ENCODE data around the gene EOLA1. TPM values are rescaled to one million over a fixed set of nuclear protein-coding genes. Genes with fewer than 3 reads are reported as not detected.
"Not testable (repeated sequence)": the region's sequence is repeated elsewhere in the genome, so short reads cannot be mapped to it uniquely, and the experiment has no call there.

The EOLA1 gene
- total RNA-seq, 1 donor from 2014 or later, result 20.7 TPM

DNA sequence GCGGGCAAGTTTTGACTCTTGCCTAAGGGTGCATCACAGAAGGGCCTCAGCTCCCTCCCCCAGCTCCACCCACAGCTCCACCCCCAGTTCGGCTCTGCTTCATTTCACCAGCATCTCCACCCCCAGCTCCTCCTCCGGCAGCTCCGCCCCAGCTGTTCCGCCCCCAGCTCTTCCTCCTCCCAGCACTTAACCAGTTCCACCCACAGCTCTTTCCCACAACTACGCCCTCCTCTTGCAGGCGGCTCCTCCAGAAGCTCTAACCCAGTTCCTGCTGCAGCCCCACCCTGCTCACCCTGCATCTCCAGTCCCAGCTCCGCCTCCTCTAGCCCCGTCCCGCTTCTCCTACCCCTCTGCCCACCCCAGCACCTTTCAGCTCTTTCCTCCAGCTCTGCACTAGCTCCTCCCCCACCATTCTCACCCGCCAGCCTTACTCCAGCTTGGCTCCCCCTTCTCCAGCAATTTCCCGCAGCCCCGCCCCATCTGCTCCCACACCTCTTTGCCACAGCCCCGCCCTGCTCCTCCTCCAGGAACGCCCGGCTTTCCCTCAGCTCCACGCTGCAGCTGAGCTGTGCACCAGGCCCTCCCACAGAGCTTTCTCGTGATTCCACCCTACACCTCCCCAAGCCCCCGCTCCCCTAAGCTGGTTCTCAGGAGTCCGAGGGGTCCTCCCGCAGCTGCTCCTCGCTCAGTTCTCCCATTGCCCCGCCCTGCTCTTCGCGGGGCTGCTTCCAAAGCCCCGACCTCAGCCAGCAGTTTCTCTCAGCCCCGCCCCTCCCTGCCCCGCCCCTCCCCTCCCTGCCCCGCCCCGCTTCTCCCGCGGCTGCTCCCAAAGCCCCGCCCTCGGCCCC lies 1.3 kb upstream of the EOLA1 start:
- Mint-ChIP-seq H3K4me1 (ENCODE audit: unreplicated experiment) (no peaks in the 10 kb centered on the region), H3K27me3 (no peaks in the 10 kb centered on the region), H3K4me3 (peak overlapping the region; percentile 89), H3K9me3 (no peaks in the 10 kb centered on the region), H3K27ac (peak overlapping the region; percentile 98), H3K36me3 (no peaks in the 10 kb centered on the region)
- peak; percentile 81 for DNase-seq (ENCODE audit: extremely low spot score, unreplicated experiment)
- TF ChIP-seq, protein P1, sequence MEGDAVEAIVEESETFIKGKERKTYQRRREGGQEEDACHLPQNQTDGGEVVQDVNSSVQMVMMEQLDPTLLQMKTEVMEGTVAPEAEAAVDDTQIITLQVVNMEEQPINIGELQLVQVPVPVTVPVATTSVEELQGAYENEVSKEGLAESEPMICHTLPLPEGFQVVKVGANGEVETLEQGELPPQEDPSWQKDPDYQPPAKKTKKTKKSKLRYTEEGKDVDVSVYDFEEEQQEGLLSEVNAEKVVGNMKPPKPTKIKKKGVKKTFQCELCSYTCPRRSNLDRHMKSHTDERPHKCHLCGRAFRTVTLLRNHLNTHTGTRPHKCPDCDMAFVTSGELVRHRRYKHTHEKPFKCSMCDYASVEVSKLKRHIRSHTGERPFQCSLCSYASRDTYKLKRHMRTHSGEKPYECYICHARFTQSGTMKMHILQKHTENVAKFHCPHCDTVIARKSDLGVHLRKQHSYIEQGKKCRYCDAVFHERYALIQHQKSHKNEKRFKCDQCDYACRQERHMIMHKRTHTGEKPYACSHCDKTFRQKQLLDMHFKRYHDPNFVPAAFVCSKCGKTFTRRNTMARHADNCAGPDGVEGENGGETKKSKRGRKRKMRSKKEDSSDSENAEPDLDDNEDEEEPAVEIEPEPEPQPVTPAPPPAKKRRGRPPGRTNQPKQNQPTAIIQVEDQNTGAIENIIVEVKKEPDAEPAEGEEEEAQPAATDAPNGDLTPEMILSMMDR (conservative IDR thresholded peaks at IDR 0.05), result no peak

DNA sequence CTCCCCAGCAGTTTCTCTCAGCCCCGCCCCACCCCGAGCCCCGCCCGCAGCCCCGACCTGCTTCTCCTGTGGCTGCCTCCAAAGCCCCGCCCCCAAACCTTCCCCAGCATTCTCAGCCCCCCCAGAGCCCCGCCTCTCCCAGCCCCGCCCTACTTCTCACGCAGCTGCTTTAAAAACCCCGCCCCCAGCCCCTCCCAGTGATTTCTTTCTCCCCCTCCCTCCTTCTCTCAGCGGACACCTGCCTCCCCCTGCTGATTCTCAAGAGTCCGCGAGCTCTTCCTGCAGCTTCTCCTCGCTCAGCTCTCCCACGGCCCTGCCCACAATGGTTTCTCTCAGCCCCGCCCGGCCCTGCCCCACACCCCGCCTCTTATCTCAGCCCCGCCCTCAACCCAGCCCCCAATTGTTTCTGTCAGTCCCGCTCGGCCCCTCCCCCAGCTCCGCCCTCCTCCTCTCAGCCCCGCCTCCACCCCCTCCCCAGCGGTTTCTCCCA lies 636 bp upstream of the EOLA1 start:
- peak; percentile 84 for DNase-seq (ENCODE audit: extremely low spot score, unreplicated experiment)

DNA sequence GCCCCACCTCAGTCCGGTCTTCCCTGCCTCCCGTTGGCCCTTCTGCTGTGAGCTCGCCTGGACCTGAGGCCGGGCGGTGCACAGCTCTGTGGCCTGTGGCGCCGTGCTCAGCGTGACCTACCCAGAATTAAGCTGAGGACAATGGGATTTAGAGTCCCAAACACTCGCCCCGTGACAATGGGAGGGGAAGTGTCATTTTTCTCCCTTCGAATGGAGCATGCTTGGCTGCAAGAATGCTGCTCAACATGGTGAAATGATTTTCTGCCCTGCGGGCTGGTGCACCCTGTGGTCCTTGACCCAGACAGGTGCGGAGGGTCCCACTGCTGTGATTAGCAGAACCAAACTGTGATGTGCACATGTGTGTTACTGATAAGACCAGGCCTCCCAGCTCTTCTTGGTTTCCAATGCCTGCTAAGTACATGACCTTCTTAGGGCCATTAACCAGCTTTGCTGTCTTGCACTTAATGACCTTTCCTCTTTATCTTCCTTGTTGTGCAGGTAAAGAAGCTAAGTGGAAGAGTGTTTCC lies 772 bp downstream of the EOLA1 start:
- Mint-ChIP-seq H3K27ac (peak overlapping the region; percentile 98), H3K27me3 (no peaks in the 10 kb centered on the region), H3K4me1 (ENCODE audit: unreplicated experiment) (no peaks in the 10 kb centered on the region), H3K9me3 (no peaks in the 10 kb centered on the region), H3K4me3 (peak overlapping the region; percentile 93), H3K36me3 (no peaks in the 10 kb centered on the region)
- TF ChIP-seq, protein P1 (conservative IDR thresholded peaks at IDR 0.05), result no peak
- no peak for DNase-seq (ENCODE audit: extremely low spot score, unreplicated experiment)

More for the DNA sequence above, 636 bp upstream of the EOLA1 start:
- no peaks in the 10 kb centered on the region for H3K9me3 Mint-ChIP-seq
- H3K4me3 Mint-ChIP-seq, result peak overlapping the region; percentile 93
- no peaks in the 10 kb centered on the region for H3K4me1 Mint-ChIP-seq (ENCODE audit: unreplicated experiment)
- no peaks in the 10 kb centered on the region for H3K27me3 Mint-ChIP-seq
- peak overlapping the region; percentile 98 for H3K27ac Mint-ChIP-seq
- H3K36me3 Mint-ChIP-seq, result no peaks in the 10 kb centered on the region
- TF ChIP-seq, protein P1 (conservative IDR thresholded peaks at IDR 0.05), result no peak

DNA sequence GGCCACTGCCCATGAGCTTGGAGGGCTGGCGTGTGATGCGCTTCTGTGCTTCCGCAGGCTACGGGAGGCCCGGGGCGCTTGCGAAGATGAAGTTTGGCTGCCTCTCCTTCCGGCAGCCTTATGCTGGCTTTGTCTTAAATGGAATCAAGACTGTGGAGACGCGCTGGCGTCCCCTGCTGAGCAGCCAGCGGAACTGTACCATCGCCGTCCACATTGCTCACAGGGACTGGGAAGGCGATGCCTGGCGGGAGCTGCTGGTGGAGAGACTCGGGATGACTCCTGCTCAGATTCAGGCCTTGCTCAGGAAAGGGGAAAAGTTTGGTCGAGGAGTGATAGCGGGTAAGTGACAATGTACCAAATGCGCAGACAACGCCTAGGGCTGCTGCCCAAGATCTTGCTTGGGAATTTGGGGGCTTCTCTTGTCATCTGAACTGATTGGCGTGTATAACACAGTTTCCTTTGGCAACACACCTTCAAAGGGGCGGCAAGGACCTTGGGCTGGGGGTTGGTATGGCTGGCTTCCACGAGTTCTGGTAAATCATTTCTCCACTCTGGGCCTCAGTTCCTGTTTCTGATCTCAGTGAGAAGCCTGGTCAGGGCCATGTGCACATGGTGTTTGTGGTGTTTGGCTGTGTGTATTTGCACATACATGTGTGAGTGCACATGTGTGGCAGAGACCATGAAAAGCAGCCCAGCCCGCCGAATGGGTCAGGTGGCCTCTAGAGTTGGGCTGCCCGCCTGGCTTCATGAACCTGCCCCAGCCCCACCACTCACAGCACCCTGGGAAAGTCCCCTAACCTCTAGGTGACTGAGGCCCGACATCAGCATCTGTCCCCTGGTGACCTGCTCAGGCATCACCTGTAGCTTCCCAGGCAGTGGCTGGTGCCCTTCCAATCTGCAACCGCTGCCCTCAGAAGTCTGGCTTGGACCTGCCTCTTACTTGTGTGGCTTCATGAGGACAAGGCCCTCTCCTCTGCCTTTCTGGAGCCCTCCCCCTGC lies 5.0 kb downstream of the EOLA1 start:
- not testable (repeated sequence) for H3K4me3 Mint-ChIP-seq; H3K27me3 Mint-ChIP-seq; H3K4me1 Mint-ChIP-seq (ENCODE audit: unreplicated experiment); H3K9me3 Mint-ChIP-seq; DNase-seq (ENCODE audit: extremely low spot score, unreplicated experiment); H3K27ac Mint-ChIP-seq; H3K36me3 Mint-ChIP-seq
- TF ChIP-seq, protein P1 (conservative IDR thresholded peaks at IDR 0.05), result peak; percentile 31

DNA sequence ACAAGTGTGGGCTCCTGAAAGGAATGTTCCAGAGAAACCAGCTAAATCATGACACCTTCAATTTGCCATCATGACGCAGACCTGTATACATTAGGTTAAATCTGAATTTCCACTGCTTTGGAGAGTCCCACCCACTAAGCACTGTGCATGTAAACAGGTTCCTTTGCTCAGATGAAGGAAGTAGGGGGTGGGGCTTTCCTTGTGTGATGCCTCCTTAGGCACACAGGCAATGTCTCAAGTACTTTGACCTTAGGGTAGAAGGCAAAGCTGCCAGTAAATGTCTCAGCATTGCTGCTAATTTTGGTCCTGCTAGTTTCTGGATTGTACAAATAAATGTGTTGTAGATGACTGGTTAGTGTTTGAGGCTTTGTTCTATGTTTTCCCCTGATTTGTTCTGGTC lies 6.2 kb downstream of the EOLA1 start:
- H3K36me3 Mint-ChIP-seq; H3K4me3 Mint-ChIP-seq; H3K9me3 Mint-ChIP-seq; H3K27me3 Mint-ChIP-seq; DNase-seq (ENCODE audit: extremely low spot score, unreplicated experiment); H3K4me1 Mint-ChIP-seq (ENCODE audit: unreplicated experiment): not testable (repeated sequence)
- peak overlapping the region; percentile 77 for H3K27ac Mint-ChIP-seq

DNA sequence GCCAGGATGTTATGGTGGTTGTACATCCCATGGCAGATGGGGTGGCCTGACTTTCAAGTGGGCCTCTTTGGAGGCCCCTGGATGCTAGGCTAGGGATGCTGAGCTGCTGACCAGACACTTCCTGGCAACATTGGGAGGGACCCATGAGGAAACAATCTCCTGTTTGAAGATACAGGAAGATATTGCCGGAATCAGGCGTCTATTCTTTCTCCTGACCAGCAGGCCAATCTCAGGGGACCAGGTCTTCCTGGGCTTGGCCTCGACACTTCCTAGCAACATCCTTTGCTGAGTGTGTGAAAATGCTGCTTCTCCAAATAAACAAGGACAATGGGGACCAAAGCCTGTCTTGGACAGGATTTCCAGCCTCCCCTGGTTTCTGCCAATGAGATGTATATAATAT lies 7.0 kb downstream of the EOLA1 start:
- H3K27me3 Mint-ChIP-seq; H3K36me3 Mint-ChIP-seq; H3K27ac Mint-ChIP-seq; DNase-seq (ENCODE audit: extremely low spot score, unreplicated experiment); H3K9me3 Mint-ChIP-seq; H3K4me3 Mint-ChIP-seq; H3K4me1 Mint-ChIP-seq (ENCODE audit: unreplicated experiment): not testable (repeated sequence)

DNA sequence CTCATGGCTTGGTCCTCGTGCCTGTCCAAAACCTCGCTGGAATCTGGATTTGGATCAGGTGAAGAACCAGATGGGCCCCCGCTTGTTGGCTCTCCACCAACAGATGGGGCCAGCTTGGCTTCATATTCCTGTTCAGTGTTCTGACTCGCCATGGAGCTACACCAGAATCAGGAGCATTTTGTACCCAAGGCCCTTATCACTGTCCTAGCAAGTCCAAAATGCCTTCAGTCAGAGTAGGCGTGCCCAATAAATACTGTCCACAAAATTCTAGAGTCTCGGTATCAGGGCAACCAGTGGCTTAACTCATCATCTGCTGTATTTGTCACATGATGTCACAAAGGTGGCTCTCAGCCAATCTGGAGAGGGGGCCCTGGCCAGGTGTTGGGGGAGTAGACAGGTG lies 8.9 kb downstream of the EOLA1 start, which contains the start of gene HSFX3:
Gene HSFX3 (minus strand): TSS at position 224 of the 400 bp plus-strand sequence. CDS start 72 bp downstream, at position 152.
- not testable (repeated sequence) for H3K27ac Mint-ChIP-seq; H3K27me3 Mint-ChIP-seq; DNase-seq (ENCODE audit: extremely low spot score, unreplicated experiment); H3K9me3 Mint-ChIP-seq; H3K36me3 Mint-ChIP-seq; H3K4me1 Mint-ChIP-seq (ENCODE audit: unreplicated experiment); H3K4me3 Mint-ChIP-seq

DNA sequence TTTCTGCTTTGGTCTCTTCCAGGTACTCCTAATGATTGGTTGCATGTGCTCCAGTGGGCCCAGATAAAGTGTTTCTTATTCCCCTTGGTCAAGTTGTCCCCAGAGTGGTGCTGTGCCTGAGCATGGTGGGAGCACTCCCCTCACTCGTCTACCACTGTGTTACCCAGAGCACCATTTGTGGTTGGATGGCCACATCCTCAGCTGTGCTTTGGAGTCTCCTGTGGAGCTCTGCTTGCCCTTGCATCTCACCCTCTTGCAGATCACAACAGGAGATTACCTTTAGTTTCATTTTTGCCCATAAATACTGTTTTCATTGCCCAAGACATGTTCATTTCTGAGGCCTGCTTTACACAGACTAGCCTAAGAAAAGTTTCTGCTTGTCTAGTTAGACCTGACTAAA lies 9.6 kb downstream of the EOLA1 start:
- H3K4me3 Mint-ChIP-seq; H3K4me1 Mint-ChIP-seq (ENCODE audit: unreplicated experiment); H3K27me3 Mint-ChIP-seq; DNase-seq (ENCODE audit: extremely low spot score, unreplicated experiment); H3K36me3 Mint-ChIP-seq; H3K27ac Mint-ChIP-seq; H3K9me3 Mint-ChIP-seq: not testable (repeated sequence)

Data from type B pancreatic cell (in vitro differentiated cells).